PC-9 (cell line): ENCODE measurements around the gene GLYAT. TPM values are rescaled to one million over a fixed set of nuclear protein-coding genes. Genes with fewer than 3 reads are reported as not detected.

ENCODE experiments used
- BruUV-seq: library from RNA; stranded (reverse); fragments of 400-500 nt; replicated peaks from 2 replicates; lab custom pipeline; 2021; lab: Mats Ljungman, UMichigan
- CTCF ChIA-PET: fragments of 300-600 bp; sonication (Branson Sonifier 250); formaldehyde crosslinking; loops from one replicate; lab custom pipeline; 2022; ENCODE audit warnings: antibody characterized with exemption; lab: Charles Lee
- POLR2A ChIA-PET: fragments of 300-600 bp; sonication (Branson Sonifier 250); formaldehyde crosslinking; loops from one replicate; lab custom pipeline; 2022; ENCODE audit warnings: antibody characterized with exemption; ENCODE audit not compliant: unreplicated experiment; lab: Charles Lee
- DNase-seq, 2 experiments: peaks; one replicate each; pipeline versions ENCODE4 v3.0.0 to v3.0.0-alpha.2; 2015 to 2022; ENCODE audit warnings: mixed read lengths in 1 of 2
- H2AFZ ChIP-seq: fragments of 200-600 bp; sonication (generic); 2 replicates; pipeline ENCODE4 v1.8.1; 2017; ENCODE audit warnings: antibody characterized with exemption
- H3F3A ChIP-seq: fragments of 200-600 bp; sonication (generic); 2 replicates; pipeline ENCODE4 v1.8.1; 2017; ENCODE audit warnings: antibody characterized with exemption, mild to moderate bottlenecking, low read depth; ENCODE audit not compliant: insufficient read depth
- H3K27ac ChIP-seq: fragments of 200-600 bp; sonication (generic); 2 replicates; pipeline ENCODE4 v1.6.1; 2016; ENCODE audit warnings: mixed run types
- H3K27me3 ChIP-seq: fragments of 200-600 bp; sonication (generic); 2 replicates; pipeline ENCODE4 v1.6.1; 2016; ENCODE audit warnings: low read depth, mixed run types; ENCODE audit not compliant: insufficient read depth
- H3K36me3 ChIP-seq: fragments of 200-600 bp; sonication (generic); 2 replicates; pipeline ENCODE4 v1.6.1; 2016; ENCODE audit warnings: low read depth, mixed run types
- H3K4me1 ChIP-seq: fragments of 200-600 bp; sonication (generic); replicated peaks from 2 replicates; pipeline ENCODE4 v1.6.1; 2016; ENCODE audit warnings: mixed run types; ENCODE audit not compliant: insufficient read depth
- H3K4me2 ChIP-seq: fragments of 200-600 bp; sonication (generic); 2 replicates; pipeline ENCODE4 v1.6.1; 2017; ENCODE audit warnings: mixed run types
- H3K4me3 ChIP-seq: fragments of 200-600 bp; sonication (generic); 2 replicates; pipeline ENCODE4 v1.6.1; 2016; ENCODE audit warnings: mixed run types
- H3K79me2 ChIP-seq: fragments of 200-600 bp; sonication (generic); 2 replicates; pipeline ENCODE4 v1.6.1; 2017; ENCODE audit warnings: low read depth, mixed run types
- H3K9me2 ChIP-seq: fragments of 200-600 bp; sonication (generic); 2 replicates; pipeline ENCODE4 v1.8.1; 2017; ENCODE audit warnings: mild to moderate bottlenecking; ENCODE audit not compliant: insufficient read depth
- H3K9me3 ChIP-seq: fragments of 200-600 bp; sonication (generic); 2 replicates; pipeline ENCODE4 v1.8.1; 2016; ENCODE audit warnings: low read depth; ENCODE audit not compliant: insufficient read depth
- H4K20me1 ChIP-seq: fragments of 200-600 bp; sonication (generic); 2 replicates; pipeline ENCODE4 v1.8.1; 2017; ENCODE audit not compliant: insufficient read depth
- CTCF ChIP-seq: fragments of 200-600 bp; sonication (generic); conservative IDR thresholded peaks from 2 replicates; pipeline ENCODE4 v1.6.1; 2017; ENCODE audit warnings: mixed run types, antibody characterized with exemption, mild to moderate bottlenecking, moderate library complexity
- EZH2 ChIP-seq: fragments of 200-600 bp; sonication (generic); IDR thresholded peaks from 2 replicates; pipeline ENCODE4 v1.8.0; 2017; ENCODE audit warnings: antibody characterized with exemption, low read depth
- intact Hi-C: fragments of 100-400 bp; cut with micrococcal nuclease; formaldehyde crosslinking; loops from one replicate; pipeline ENCODE4 v1.10.0; 2022; ENCODE audit not compliant: unreplicated experiment
- total RNA-seq: library from RNA; stranded (reverse); gene quantifications from 2 replicates; pipeline ENCODE4 v1.2.3, GENCODE V29; 2021

GLYAT gene
- total RNA-seq, 1 experiment from 2014 or later = not detected

- H3K4me2 ChIP-seq = no peak overlapping the region
- H3K27me3 ChIP-seq = no peaks in the 10 kb centered on the region
- peaks cover 19% of the 10 kb centered on the region; the same call in 1 of the 2 replicates for H3F3A ChIP-seq
- peaks cover 38% of the 10 kb centered on the region for H3K4me1 ChIP-seq
- H2AFZ ChIP-seq = no peak overlapping the region
- TF ChIP-seq CTCF = no peak
- TF ChIP-seq EZH2 = no peak
- POLR2A ChIA-PET = no interaction called here
- no peaks in the 10 kb centered on the region for H3K79me2 ChIP-seq
- DNase-seq = no peak
- no TSS peak for BruUV-seq
- intact Hi-C loops = loop anchor here (5.0 kb wide), 1 partner anchor 116 kb away; no protein-coding TSS in a partner anchor
- no peaks in the 10 kb centered on the region for H4K20me1 ChIP-seq
- H3K27ac ChIP-seq = no peak overlapping the region
- CTCF ChIA-PET = interaction anchor here (0.5 kb wide), 1 partner anchor 197 kb away, joined by 3 read pairs; no protein-coding TSS in a partner anchor
- H3K4me3 ChIP-seq = no peak overlapping the region
- no peaks in the 10 kb centered on the region for H3K9me2 ChIP-seq
- H3K36me3 ChIP-seq = 0 out of 2 replicates have a peak, but pooled peaks cover 2% of the 10 kb centered on the region
- H3K9me3 ChIP-seq = no peaks in the 10 kb centered on the region
Observed at GRCh38 chr11:58773337-58773736, 41.6 kb upstream of the GLYAT start.

- ChIA-PET POLR2A (no interaction called here), CTCF (interaction anchor here (0.5 kb wide), 1 partner anchor 196 kb away, joined by 3 read pairs; no protein-coding TSS in a partner anchor)
- Histone ChIP-seq H3K4me2 (no peak overlapping the region), H3K27ac (peak overlapping the region; percentile 66; the same call in 1 of the 2 replicates), H3K79me2 (no peaks in the 10 kb centered on the region), H3K36me3 (0 out of 2 replicates have a peak, but pooled peaks cover 2% of the 10 kb centered on the region), H3K27me3 (no peaks in the 10 kb centered on the region), H2AFZ (no peak overlapping the region), H3K9me3 (no peaks in the 10 kb centered on the region), H3K9me2 (no peaks in the 10 kb centered on the region), H3F3A (peaks cover 19% of the 10 kb centered on the region; the same call in 1 of the 2 replicates), H3K4me3 (no peak overlapping the region), H4K20me1 (no peaks in the 10 kb centered on the region), H3K4me1 (peaks cover 38% of the 10 kb centered on the region)
- intact Hi-C loops = loop anchor here (5.0 kb wide), 1 partner anchor 115 kb away; no protein-coding TSS in a partner anchor
- BruUV-seq = no TSS peak
- no peak for TF ChIP-seq CTCF
- no peak for TF ChIP-seq EZH2
- no peak for DNase-seq
Observed at GRCh38 chr11:58772329-58773285, 40.9 kb upstream of the GLYAT start.

DNA sequence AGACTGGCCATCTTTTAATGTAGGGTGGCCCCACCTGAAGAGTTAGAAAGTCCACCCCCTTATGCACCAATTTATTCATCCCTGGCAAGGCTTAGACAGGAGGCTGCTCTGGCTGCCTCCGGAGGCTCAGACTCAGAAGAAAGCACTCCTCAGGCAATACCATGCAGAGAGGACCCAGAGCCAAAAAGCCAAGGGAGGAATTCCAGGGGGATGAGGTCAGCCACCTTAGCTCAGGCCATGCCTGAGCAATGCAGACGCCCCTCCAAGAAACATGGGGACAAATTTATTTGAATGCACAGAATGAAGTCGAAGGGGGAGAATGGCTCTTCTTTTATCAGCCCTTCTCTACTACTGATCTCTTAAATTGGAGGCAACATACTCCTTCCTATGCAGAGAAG, 39.7 kb upstream of the GLYAT start:
- Histone ChIP-seq H3K4me2 (peak overlapping the region; percentile 53; the same call in 1 of the 2 replicates), H3K4me3 (no peak overlapping the region)
- TF ChIP-seq EZH2 = no peak
- TF ChIP-seq CTCF = no peak

More for the DNA sequence above, 39.7 kb upstream of the GLYAT start:
- POLR2A ChIA-PET = no interaction called here
- H3K9me3 ChIP-seq = no peaks in the 10 kb centered on the region
- peaks cover 33% of the 10 kb centered on the region for H3K4me1 ChIP-seq
- intact Hi-C loops = loop anchor here (2.0 to 5.0 kb wide), 2 partner anchors 114 to 193 kb away; partner anchors contain the start of gene ZFP91
- DNase-seq = peak in 1 of 2 experiments; percentile 16
- H3K27me3 ChIP-seq = no peaks in the 10 kb centered on the region
- H3K27ac ChIP-seq = peak overlapping the region; percentile 66
- no peaks in the 10 kb centered on the region for H3K36me3 ChIP-seq
- H3K79me2 ChIP-seq = no peaks in the 10 kb centered on the region
- no peaks in the 10 kb centered on the region for H4K20me1 ChIP-seq
- CTCF ChIA-PET = no interaction called here
- H3F3A ChIP-seq = peaks cover 19% of the 10 kb centered on the region; the same call in 1 of the 2 replicates
- no TSS peak for BruUV-seq
- no peaks in the 10 kb centered on the region for H3K9me2 ChIP-seq
- H2AFZ ChIP-seq = no peak overlapping the region
